GM10266 (cell line): ENCODE data around the gene ARAP1.
A peak's percentile ranks its signal among the peaks of the same experiment; 100 is the strongest.

Experiments used
- DNase-seq: peaks from one replicate; pipeline ENCODE4 v3.0.0; 2012; ENCODE audit errors: extremely low spot score
- CTCF ChIP-seq: IDR thresholded peaks from 2 replicates; pipeline ENCODE4 v1.5.1; 2012; ENCODE audit warnings: mild to moderate bottlenecking, low read depth; ENCODE audit not compliant: control insufficient read depth, insufficient read depth; ENCODE audit errors: missing control alignments

The ARAP1 gene

GRCh38 chr11:72782081-72782920, 30.1 kb upstream of the ARAP1 start:
- peak; percentile 30 for DNase-seq
- no peak for TF ChIP-seq CTCF

- no peak for TF ChIP-seq CTCF
- peak; percentile 83 for DNase-seq
Measured at GRCh38 chr11:72781313-72782080, 29.3 kb upstream of the ARAP1 start.

GRCh38 chr11:72781063-72781312, 28.8 kb upstream of the ARAP1 start:
- TF ChIP-seq CTCF, result no peak
- DNase-seq, result no peak

- peak; percentile 23 for DNase-seq
- TF ChIP-seq CTCF, result no peak
Measured at GRCh38 chr11:72780296-72781062, 28.3 kb upstream of the ARAP1 start.

- no peak for DNase-seq
- no peak for TF ChIP-seq CTCF
Measured at GRCh38 chr11:72779495-72780128, 27.4 kb upstream of the ARAP1 start.

GRCh38 chr11:72778535-72779494, 26.6 kb upstream of the ARAP1 start:
- no peak for DNase-seq
- TF ChIP-seq CTCF, result no peak
